ENCODE data around the gene PTPRB.

GRCh38 chr12:70619471-70620152 is 17.6 kb downstream of the PTPRB start:
- TF ChIP-seq CTCF (conservative IDR thresholded peaks at IDR 0.05; ENCODE audit: low read depth, low read length) (no peak), EZH2 (IDR thresholded peaks at IDR 0.05; ENCODE audit: borderline replicate concordance, low read depth, low read length, poor library complexity, severe bottlenecking) (no peak)
